Measurements from ENCODE around the gene PANK2. TPM values are rescaled to one million over a fixed set of nuclear protein-coding genes. Genes with fewer than 3 reads are reported as not detected.
"Not testable (repeated sequence)": the region's sequence is repeated elsewhere in the genome, so short reads cannot be mapped to it uniquely, and the experiment has no call there.

Gene PANK2
- total RNA-seq, 2 experiments from 2014 or later, result 77.3 to 82.3 TPM

GRCh38 chr20:3875378-3875974 lies 13.7 kb upstream of the PANK2 start:
- Mint-ChIP-seq H3K36me3 (peaks cover 17% of the 10 kb centered on the region), H3K4me3 (no peak overlapping the region), H3K27me3 (no peaks in the 10 kb centered on the region), H3K27ac (no peak overlapping the region), H3K4me1 (peaks cover 4% of the 10 kb centered on the region), H3K9me3 (ENCODE audit: low read depth) (no peaks in the 10 kb centered on the region)
- CTCF ChIA-PET, result interaction anchor here (0.9 to 1.8 kb wide), 3 partner anchors 20 to 97 kb away, joined by 3 to 6 read pairs (median 4); no protein-coding TSS in a partner anchor
- no peak for ATAC-seq
- no peak for DNase-seq

DNA sequence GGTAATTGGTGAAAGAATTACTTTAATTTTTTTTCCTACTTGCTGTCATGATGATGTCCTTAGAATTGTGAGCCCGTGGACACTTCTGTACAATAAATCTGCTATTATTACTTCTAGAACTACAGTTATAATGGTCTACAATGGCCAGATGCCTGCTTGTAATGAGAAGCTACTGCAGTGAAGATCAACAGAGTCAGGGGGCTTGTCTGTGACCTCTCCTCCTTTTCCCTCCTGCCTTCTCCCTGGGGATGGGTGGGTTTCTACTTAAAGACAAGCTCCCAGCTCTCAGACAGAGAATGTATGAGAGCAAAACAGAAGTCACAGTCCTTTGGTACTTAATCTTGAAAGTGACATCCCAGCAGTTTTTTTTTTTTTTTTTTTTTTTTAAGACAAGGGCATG lies 13.2 kb upstream of the PANK2 start:
- CTCF ChIA-PET, result interaction anchor here (0.9 to 1.3 kb wide), 4 partner anchors 13 to 98 kb away, joined by 3 to 5 read pairs (median 4); no protein-coding TSS in a partner anchor
- H3K27ac Mint-ChIP-seq, result no peak overlapping the region

GRCh38 chr20:3876676-3877075 lies 12.5 kb upstream of the PANK2 start:
- no peak overlapping the region for H3K4me3 Mint-ChIP-seq

More for the DNA sequence above, 13.2 kb upstream of the PANK2 start:
- Mint-ChIP-seq H3K36me3 (peaks cover 16% of the 10 kb centered on the region), H3K9me3 (ENCODE audit: low read depth) (no peaks in the 10 kb centered on the region), H3K4me3 (no peak overlapping the region), H3K4me1 (peaks cover 4% of the 10 kb centered on the region), H3K27me3 (no peaks in the 10 kb centered on the region)
- DNase-seq (no peak), ATAC-seq (no peak)

DNA sequence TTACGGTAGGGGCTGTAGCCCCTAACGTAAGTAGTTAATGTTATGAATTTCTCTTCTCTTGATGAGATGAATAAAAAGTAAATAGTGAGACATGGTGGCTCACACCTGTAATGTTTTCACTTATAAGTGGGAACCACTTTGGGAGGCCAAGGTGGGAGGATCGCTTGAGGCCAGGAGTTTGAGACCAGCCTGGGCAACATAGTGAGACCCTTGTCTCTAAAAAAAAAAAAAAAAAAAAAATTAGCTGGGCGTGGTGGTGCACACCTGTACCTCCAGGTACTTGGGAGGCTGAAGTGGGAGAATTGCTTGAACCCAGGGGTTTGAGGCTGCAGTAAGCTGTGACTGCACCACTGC lies 10.3 kb upstream of the PANK2 start:
- H3K36me3 Mint-ChIP-seq, result peaks cover 13% of the 10 kb centered on the region
- not testable (repeated sequence) for H3K9me3 Mint-ChIP-seq (ENCODE audit: low read depth); H3K4me3 Mint-ChIP-seq; ATAC-seq; H3K27ac Mint-ChIP-seq; DNase-seq; H3K27me3 Mint-ChIP-seq; H3K4me1 Mint-ChIP-seq
- CTCF ChIA-PET, result interaction anchor here (0.9 to 1.3 kb wide), 3 partner anchors 23 to 98 kb away, joined by 3 read pairs; partner anchors contain the start of genes AP5S1 and SPEF1

More at GRCh38 chr20:3876676-3877075, 12.5 kb upstream of the PANK2 start:
- no peak for ATAC-seq
- Mint-ChIP-seq H3K4me1 (peaks cover 4% of the 10 kb centered on the region), H3K36me3 (peaks cover 16% of the 10 kb centered on the region), H3K27ac (no peak overlapping the region), H3K27me3 (no peaks in the 10 kb centered on the region), H3K9me3 (ENCODE audit: low read depth) (no peaks in the 10 kb centered on the region)
- CTCF ChIA-PET, result interaction anchor here (1.0 to 1.3 kb wide), 2 partner anchors 12 to 22 kb away, joined by 3 to 5 read pairs; no protein-coding TSS in a partner anchor
- no peak for DNase-seq

GRCh38 chr20:3885715-3886114 lies 3.5 kb upstream of the PANK2 start:
- CTCF ChIA-PET, result interaction anchor here (0.6 to 1.8 kb wide), 3 partner anchors 18 to 157 kb away, joined by 3 to 6 read pairs (median 4); partner anchors contain the start of gene ADISSP
- Mint-ChIP-seq H3K4me1 (peaks cover 19% of the 10 kb centered on the region), H3K36me3 (peaks cover 24% of the 10 kb centered on the region), H3K4me3 (no peak overlapping the region), H3K9me3 (ENCODE audit: low read depth) (no peaks in the 10 kb centered on the region), H3K27ac (no peak overlapping the region), H3K27me3 (no peaks in the 10 kb centered on the region)
- DNase-seq, result no peak
- no peak for ATAC-seq

- peak overlapping the region; percentile 90 for H3K4me3 Mint-ChIP-seq
- CTCF ChIA-PET, result interaction anchor here (0.6 to 2.1 kb wide), 9 partner anchors 12 to 211 kb away, joined by 3 to 8 read pairs (median 4); partner anchors contain the start of gene AP5S1
- DNase-seq, result no peak
- H3K36me3 Mint-ChIP-seq, result peaks cover 42% of the 10 kb centered on the region
- no peaks in the 10 kb centered on the region for H3K9me3 Mint-ChIP-seq (ENCODE audit: low read depth)
- no peak for ATAC-seq
- no peaks in the 10 kb centered on the region for H3K27me3 Mint-ChIP-seq
- H3K4me1 Mint-ChIP-seq, result peaks cover 37% of the 10 kb centered on the region
- H3K27ac Mint-ChIP-seq, result peak overlapping the region; percentile 87
Observed at GRCh38 chr20:3887876-3888620, 1.1 kb upstream of the PANK2 start.

GRCh38 chr20:3889489-3890397 lies 556 bp downstream of the PANK2 start:
- peak overlapping the region; percentile 93 for H3K27ac Mint-ChIP-seq
- no peaks in the 10 kb centered on the region for H3K27me3 Mint-ChIP-seq
- peaks cover 50% of the 10 kb centered on the region for H3K4me1 Mint-ChIP-seq

GRCh38 chr20:3890398-3890751 lies 1.2 kb downstream of the PANK2 start:
- Mint-ChIP-seq H3K4me3 (peak overlapping the region; percentile 92), H3K9me3 (ENCODE audit: low read depth) (no peaks in the 10 kb centered on the region), H3K27me3 (no peaks in the 10 kb centered on the region), H3K36me3 (peaks cover 51% of the 10 kb centered on the region), H3K4me1 (peaks cover 54% of the 10 kb centered on the region), H3K27ac (peak overlapping the region; percentile 93)
- CTCF ChIA-PET, result interaction anchor here (1.5 to 1.6 kb wide), 2 partner anchors 16 to 195 kb away, joined by 5 to 6 read pairs; no protein-coding TSS in a partner anchor
- ATAC-seq (no peak), DNase-seq (no peak)

More at GRCh38 chr20:3889489-3890397, 556 bp downstream of the PANK2 start:
- peak; percentile 74 for DNase-seq
- Mint-ChIP-seq H3K9me3 (ENCODE audit: low read depth) (no peaks in the 10 kb centered on the region), H3K4me3 (peak overlapping the region; percentile 92), H3K36me3 (peaks cover 48% of the 10 kb centered on the region)
- CTCF ChIA-PET, result interaction anchor here (1.5 to 2.1 kb wide), 2 partner anchors 17 to 196 kb away, joined by 5 to 8 read pairs (median 6); no protein-coding TSS in a partner anchor
- ATAC-seq, result peak; percentile 24

GRCh38 chr20:3890999-3891929 lies 2.1 kb downstream of the PANK2 start:
- ATAC-seq, result no peak
- CTCF ChIA-PET, result interaction anchor here (1.5 to 1.6 kb wide), 2 partner anchors 15 to 194 kb away, joined by 5 to 6 read pairs; no protein-coding TSS in a partner anchor
- peaks cover 55% of the 10 kb centered on the region for H3K36me3 Mint-ChIP-seq
- H3K4me1 Mint-ChIP-seq, result peaks cover 58% of the 10 kb centered on the region
- H3K27me3 Mint-ChIP-seq, result no peaks in the 10 kb centered on the region
- H3K27ac Mint-ChIP-seq, result peak overlapping the region; percentile 93
- H3K4me3 Mint-ChIP-seq, result peak overlapping the region; percentile 92
- H3K9me3 Mint-ChIP-seq (ENCODE audit: low read depth), result no peaks in the 10 kb centered on the region
- no peak for DNase-seq

GRCh38 chr20:3894796-3895195 lies 5.6 kb downstream of the PANK2 start:
- CTCF ChIA-PET, result interaction anchor here (0.7 to 1.9 kb wide), 2 partner anchors 74 to 108 kb away, joined by 4 read pairs; partner anchors contain the start of genes AP5S1 and CENPB
- DNase-seq, result no peak
- H3K9me3 Mint-ChIP-seq (ENCODE audit: low read depth), result no peaks in the 10 kb centered on the region
- H3K4me3 Mint-ChIP-seq, result peak overlapping the region; percentile 49
- H3K27me3 Mint-ChIP-seq, result no peaks in the 10 kb centered on the region
- peak overlapping the region; percentile 63 for H3K27ac Mint-ChIP-seq
- H3K36me3 Mint-ChIP-seq, result peaks cover 55% of the 10 kb centered on the region
- H3K4me1 Mint-ChIP-seq, result peaks cover 73% of the 10 kb centered on the region
- no peak for ATAC-seq

DNA sequence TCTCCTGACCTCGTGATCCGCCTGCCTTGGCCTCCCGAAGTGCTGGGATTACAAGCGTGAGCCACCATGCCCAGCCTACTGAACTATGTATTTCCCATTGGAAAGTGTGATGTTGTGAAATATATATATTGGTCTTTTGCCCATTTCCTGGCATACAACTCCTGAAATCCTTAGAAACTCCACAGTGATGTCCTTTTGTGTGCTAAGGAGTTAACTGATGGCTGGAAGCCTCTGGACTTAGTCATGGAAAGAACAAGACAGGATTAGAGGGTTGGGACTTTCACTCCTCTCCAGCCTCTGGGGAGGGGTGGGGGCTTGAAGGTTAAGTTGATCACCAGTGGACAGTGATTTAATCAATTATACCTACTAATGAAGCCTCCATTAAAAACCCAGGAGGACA lies 7.1 kb downstream of the PANK2 start:
- Mint-ChIP-seq H3K27me3 (no peaks in the 10 kb centered on the region), H3K4me1 (peaks cover 79% of the 10 kb centered on the region), H3K27ac (no peak overlapping the region), H3K9me3 (ENCODE audit: low read depth) (no peaks in the 10 kb centered on the region), H3K4me3 (no peak overlapping the region), H3K36me3 (peaks cover 49% of the 10 kb centered on the region)
- DNase-seq, result no peak
- no peak for ATAC-seq
- CTCF ChIA-PET, result interaction anchor here (0.7 kb wide), 1 partner anchor 177 kb away, joined by 3 read pairs; no protein-coding TSS in a partner anchor
